Mucosa of descending colon (tissue), 3 donors: ENCODE results near the gene MX1. TPM values are rescaled to one million over a fixed set of nuclear protein-coding genes. Genes with fewer than 3 reads are reported as not detected.

Experiments used
- ATAC-seq: fragments of 200-7000 bp; cut with Tn5 transposase; one replicate; pipeline ENCODE4 v1.9.1; 2020; ENCODE audit warnings: mild to moderate bottlenecking, moderate library complexity
- DNase-seq, 3 donors: peaks; one replicate each; pipeline ENCODE4 v3.0.0-alpha.2; 2020
- H3K36me3 ChIP-seq: fragments of 200-600 bp; one replicate; pipeline ENCODE4 v1.8.0; 2021; ENCODE audit warnings: low read depth, mild to moderate bottlenecking
- H3K4me1 ChIP-seq: fragments of 200-600 bp; one replicate; pipeline ENCODE4 v1.8.0; 2021; ENCODE audit warnings: low read depth, mild to moderate bottlenecking
- H3K4me3 ChIP-seq: fragments of 200-600 bp; one replicate; pipeline ENCODE4 v1.8.0; 2021; ENCODE audit warnings: mild to moderate bottlenecking
- H3K9me3 ChIP-seq: fragments of 200-600 bp; one replicate; pipeline ENCODE4 v1.8.0; 2021; ENCODE audit warnings: mild to moderate bottlenecking
- intact Hi-C, 2 donors: fragments of 100-400 bp; cut with DNase I in 1 of 2; cut with micrococcal nuclease in 1 of 2; formaldehyde crosslinking; loops; one replicate each; pipeline versions ENCODE4 v1.11.0 to v1.11.1; 2022; cut with DNase I, micrococcal nuclease
- total RNA-seq, 3 donors: library from RNA; stranded (reverse); fragmentation: NEBNext Ultra II Directional in 2 of 3; extraction: Animal tissue kit (Norgen Biotek cat#: 25700) in 2 of 3; gene quantifications; one replicate each; pipeline versions ENCODE4 v1.2.1 to v1.2.4, GENCODE V29; 2021 to 2023
- TF ChIP-seq, protein P1 (sequence below): fragments of 200-600 bp; IDR thresholded peaks from one replicate; pipeline ENCODE4 v1.8.0; 2022; ENCODE audit warnings: antibody characterized with exemption, mild to moderate bottlenecking
- donor health status: DM: no; HTN: no; CAD: no; lungs with moderate emphysema.
- donor health status: DM: no; HTN: no; CAD: no.
- donor health status: DM: no; HTN: yes; CAD: no.

MX1 gene
- total RNA-seq, 3 donors from 2014 or later, result 30.7 to 78.5 (median 31.2) TPM

DNA sequence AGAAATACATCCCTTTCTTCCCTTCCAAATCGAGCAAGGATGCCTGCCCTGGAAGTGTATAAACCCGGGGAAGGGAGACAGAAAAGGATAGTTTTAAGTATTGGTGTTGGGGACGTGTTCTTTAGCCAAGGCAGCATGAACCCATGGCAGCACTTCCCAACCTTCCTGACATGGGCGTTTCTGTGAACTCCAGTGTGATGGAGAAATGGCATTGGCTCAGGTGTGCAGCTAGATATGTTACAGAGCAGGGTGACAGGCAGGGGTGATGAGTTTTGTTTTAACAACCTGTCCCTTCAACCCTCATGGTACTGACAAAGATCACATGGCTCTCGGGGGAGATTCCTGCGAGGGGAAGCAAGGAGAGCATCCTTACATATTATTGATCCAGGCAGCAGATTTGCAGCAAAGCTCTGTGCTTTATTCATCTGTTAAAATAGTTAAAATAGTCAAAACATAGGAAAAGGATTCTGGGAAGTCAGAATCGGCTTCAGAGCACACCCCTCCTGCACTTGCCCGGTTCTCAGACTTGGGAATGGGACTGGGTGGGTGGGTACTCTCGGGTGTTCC, 4.0 kb downstream of the MX1 start:
- TF ChIP-seq, protein P1, sequence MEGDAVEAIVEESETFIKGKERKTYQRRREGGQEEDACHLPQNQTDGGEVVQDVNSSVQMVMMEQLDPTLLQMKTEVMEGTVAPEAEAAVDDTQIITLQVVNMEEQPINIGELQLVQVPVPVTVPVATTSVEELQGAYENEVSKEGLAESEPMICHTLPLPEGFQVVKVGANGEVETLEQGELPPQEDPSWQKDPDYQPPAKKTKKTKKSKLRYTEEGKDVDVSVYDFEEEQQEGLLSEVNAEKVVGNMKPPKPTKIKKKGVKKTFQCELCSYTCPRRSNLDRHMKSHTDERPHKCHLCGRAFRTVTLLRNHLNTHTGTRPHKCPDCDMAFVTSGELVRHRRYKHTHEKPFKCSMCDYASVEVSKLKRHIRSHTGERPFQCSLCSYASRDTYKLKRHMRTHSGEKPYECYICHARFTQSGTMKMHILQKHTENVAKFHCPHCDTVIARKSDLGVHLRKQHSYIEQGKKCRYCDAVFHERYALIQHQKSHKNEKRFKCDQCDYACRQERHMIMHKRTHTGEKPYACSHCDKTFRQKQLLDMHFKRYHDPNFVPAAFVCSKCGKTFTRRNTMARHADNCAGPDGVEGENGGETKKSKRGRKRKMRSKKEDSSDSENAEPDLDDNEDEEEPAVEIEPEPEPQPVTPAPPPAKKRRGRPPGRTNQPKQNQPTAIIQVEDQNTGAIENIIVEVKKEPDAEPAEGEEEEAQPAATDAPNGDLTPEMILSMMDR, result no peak
- no peak for DNase-seq
- H3K36me3 ChIP-seq, result no peaks in the 10 kb centered on the region
- ATAC-seq, result no peak
- H3K9me3 ChIP-seq, result no peaks in the 10 kb centered on the region
- H3K4me1 ChIP-seq, result peaks cover 26% of the 10 kb centered on the region
- intact Hi-C loops, result no loop called here
- H3K4me3 ChIP-seq, result no peak overlapping the region

DNA sequence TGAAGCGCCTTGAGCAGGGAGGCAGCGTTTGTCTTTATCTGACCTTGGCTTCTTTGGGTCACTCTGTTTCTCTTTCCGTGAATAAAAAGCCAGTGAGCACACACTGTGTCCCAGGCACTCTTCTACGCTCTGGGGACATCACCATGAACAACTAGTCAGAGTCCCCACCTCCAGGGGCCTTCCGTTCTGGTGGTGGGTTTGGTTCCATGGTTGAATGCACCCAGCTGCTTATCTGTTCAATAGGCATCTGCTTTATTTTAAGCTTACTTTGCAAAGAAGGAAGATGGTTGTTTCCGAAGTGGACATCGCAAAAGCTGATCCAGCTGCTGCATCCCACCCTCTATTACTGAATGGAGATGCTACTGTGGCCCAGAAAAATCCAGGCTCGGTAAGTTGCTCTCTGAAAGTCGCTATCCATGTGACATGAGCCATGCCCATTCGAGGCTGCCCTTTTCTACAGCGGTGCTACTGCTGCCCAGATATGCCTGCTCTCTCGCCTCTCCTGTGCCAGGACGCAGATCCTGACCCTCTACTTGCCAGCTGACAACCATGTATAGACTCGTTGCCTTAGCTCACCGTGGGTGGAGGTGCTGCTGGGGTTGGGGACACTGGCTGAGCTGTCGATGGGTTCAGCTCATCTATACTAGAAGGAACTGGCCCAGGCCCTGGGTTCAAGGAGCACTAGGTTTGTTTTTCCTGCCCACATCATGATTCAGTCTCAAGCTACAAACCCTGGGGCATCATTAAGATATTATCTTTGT, 5.9 kb downstream of the MX1 start:
- Histone ChIP-seq H3K4me3 (no peak overlapping the region), H3K36me3 (no peaks in the 10 kb centered on the region), H3K4me1 (peaks cover 20% of the 10 kb centered on the region), H3K9me3 (no peaks in the 10 kb centered on the region)
- peak in 1 of 3 donors; percentile 35 for DNase-seq
- TF ChIP-seq, protein P1, result no peak
- intact Hi-C loops, result no loop called here
- peak; percentile 81 for ATAC-seq

DNA sequence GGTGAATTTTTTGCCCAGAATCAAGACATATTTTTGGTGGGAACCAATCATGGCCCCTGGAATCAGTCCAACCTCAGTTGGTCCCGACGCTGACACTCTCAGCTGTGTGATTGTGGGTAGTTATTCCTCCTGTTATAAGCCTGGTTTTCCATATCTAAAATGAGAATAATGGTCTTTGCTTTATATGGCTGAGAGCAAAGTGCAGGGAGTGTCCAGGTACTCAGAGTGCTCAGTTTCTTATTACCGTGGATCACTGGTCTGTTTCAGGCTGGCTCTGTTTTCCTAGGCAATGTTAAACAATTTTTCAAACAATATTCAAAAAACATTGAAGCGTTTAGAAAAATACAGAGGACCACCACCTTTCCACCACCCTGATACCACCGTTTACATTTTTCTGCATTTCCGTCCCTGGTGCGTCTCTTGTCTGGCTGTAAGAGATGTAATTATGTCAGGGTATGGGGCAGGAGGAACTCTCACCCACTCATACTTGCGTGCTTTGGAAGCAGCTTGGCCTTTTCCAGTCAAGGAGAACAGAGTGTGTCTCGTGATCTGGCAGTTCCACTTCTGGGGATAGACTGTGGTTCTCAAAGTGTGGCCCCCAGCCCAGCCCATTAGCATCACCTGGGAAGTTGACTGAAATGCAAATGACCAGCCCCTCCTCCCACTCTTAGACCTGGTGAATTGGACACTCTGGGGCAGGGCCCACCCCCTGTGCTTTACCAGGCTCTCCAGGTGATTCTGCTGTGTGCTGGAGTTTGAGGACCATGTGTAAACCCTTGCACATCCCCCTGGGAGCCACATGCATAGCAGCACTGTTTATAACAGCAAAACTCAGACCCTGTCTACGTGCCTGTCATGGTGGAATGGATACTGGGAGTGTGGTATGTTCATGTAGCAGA, 6.8 kb downstream of the MX1 start:
- DNase-seq, result peak in 1 of 3 donors; percentile 77
- intact Hi-C loops, result no loop called here
- TF ChIP-seq, protein P1, result no peak
- peak; percentile 91 for ATAC-seq
- Histone ChIP-seq H3K9me3 (no peaks in the 10 kb centered on the region), H3K4me3 (no peak overlapping the region), H3K36me3 (no peaks in the 10 kb centered on the region), H3K4me1 (peaks cover 20% of the 10 kb centered on the region)

DNA sequence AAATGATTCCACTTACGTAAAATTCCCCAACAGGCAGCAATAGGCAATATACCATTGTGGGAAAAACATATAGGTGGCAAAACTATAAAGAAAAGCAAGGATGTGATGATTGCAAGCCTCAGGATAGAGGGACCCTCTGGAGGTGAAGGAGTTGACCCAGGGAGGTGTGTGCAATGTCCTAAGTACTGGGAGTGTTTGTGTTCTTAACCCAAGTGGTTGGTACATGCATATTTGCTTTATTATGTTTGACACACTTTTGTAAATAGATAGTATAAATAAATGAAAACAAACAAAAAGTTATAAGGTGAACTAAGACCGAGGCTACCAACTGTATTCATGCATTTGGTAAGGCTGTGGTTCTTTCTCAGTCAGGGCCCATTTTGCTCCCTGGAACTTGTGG, 7.5 kb downstream of the MX1 start:
- DNase-seq (no peak), ATAC-seq (peak; percentile 58)
- H3K9me3 ChIP-seq, result no peaks in the 10 kb centered on the region
- no peak overlapping the region for H3K4me3 ChIP-seq
- H3K4me1 ChIP-seq, result peaks cover 20% of the 10 kb centered on the region
- intact Hi-C loops, result no loop called here
- TF ChIP-seq, protein P1, result no peak
- H3K36me3 ChIP-seq, result no peaks in the 10 kb centered on the region

DNA sequence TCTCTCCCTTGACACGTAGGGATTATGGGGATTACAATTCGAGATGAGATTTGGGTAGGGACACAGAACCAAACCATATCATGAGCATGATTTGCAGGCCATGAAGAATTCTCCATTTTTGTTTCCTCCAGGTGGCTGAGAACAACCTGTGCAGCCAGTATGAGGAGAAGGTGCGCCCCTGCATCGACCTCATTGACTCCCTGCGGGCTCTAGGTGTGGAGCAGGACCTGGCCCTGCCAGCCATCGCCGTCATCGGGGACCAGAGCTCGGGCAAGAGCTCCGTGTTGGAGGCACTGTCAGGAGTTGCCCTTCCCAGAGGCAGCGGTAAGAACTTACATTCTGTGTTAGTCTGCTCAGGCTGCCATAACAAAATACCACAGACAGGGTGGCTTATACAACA, 9.7 kb downstream of the MX1 start:
- Histone ChIP-seq H3K36me3 (no peaks in the 10 kb centered on the region), H3K9me3 (no peaks in the 10 kb centered on the region), H3K4me3 (no peak overlapping the region), H3K4me1 (peaks cover 20% of the 10 kb centered on the region)
- ATAC-seq (no peak), DNase-seq (no peak)
- TF ChIP-seq, protein P1, result no peak
- intact Hi-C loops, result no loop called here
